GM12878 (cell line): Measurements from ENCODE around the gene PLXNC1. TPM values are rescaled to one million over a fixed set of nuclear protein-coding genes. Genes with fewer than 3 reads are reported as not detected.

Experiments used
- BCL3 ChIP-seq: IDR thresholded peaks from 2 replicates; pipeline ENCODE4 v1.6.1; 2011; ENCODE audit warnings: borderline replicate concordance, low read depth, mild to moderate bottlenecking, moderate library complexity, low read length; ENCODE audit not compliant: insufficient read depth, poor library complexity, severe bottlenecking
- CHD1 ChIP-seq: IDR thresholded peaks from 2 replicates; pipeline ENCODE4 v1.6.1; 2012; ENCODE audit warnings: low read depth, low read length, improper control_type of control experiment
- CHD2 ChIP-seq: IDR thresholded peaks from 2 replicates; pipeline ENCODE4 v1.6.1; 2011; ENCODE audit warnings: low read depth, low read length, improper control_type of control experiment, borderline replicate concordance
- EP300 ChIP-seq, 2 experiments: fragments of 150-350 bp in 1 of 2; IDR thresholded peaks; 2 replicates each; pipeline ENCODE4 v1.6.1; 2011 to 2012; ENCODE audit warnings: low read depth in 2 of 2, low read length in 2 of 2, borderline replicate concordance in 1 of 2, improper control_type of control experiment in 1 of 2, inconsistent platforms in 1 of 2; ENCODE audit not compliant: control insufficient read depth in 1 of 2
- FOXM1 ChIP-seq: IDR thresholded peaks from 2 replicates; pipeline ENCODE4 v1.6.1; 2012; ENCODE audit warnings: low read depth, mild to moderate bottlenecking, inconsistent platforms, low read length, moderate library complexity
- JUNB ChIP-seq: IDR thresholded peaks from 2 replicates; pipeline ENCODE4 v1.6.1; 2016; ENCODE audit warnings: antibody characterized with exemption, mild to moderate bottlenecking
- MTA3 ChIP-seq: IDR thresholded peaks from 2 replicates; pipeline ENCODE4 v1.6.1; 2012; ENCODE audit warnings: low read length, inconsistent platforms, borderline replicate concordance
- NFYB ChIP-seq: IDR thresholded peaks from 2 replicates; pipeline ENCODE4 v1.6.1; 2011; ENCODE audit warnings: low read depth, mild to moderate bottlenecking, low read length, improper control_type of control experiment, moderate library complexity; ENCODE audit not compliant: insufficient read depth
- NR2C2 ChIP-seq: IDR thresholded peaks from 2 replicates; pipeline ENCODE4 v1.6.1; 2011; ENCODE audit warnings: borderline replicate concordance, low read depth; ENCODE audit not compliant: control insufficient read depth, insufficient read length
- NR2F1 ChIP-seq: fragments of 450-650 bp; conservative IDR thresholded peaks from 2 replicates; pipeline ENCODE4 v1.6.1; 2017; ENCODE audit warnings: mild to moderate bottlenecking
- PAX8 ChIP-seq: fragments of 450-650 bp; IDR thresholded peaks from 2 replicates; pipeline ENCODE4 v1.6.1; 2017; ENCODE audit warnings: mild to moderate bottlenecking, moderate library complexity
- POLR2A ChIP-seq: IDR thresholded peaks from 2 replicates; pipeline ENCODE4 v1.6.1; 2011; ENCODE audit warnings: low read depth, mild to moderate bottlenecking, low read length
- RFX5 ChIP-seq: IDR thresholded peaks from 2 replicates; pipeline ENCODE4 v1.6.1; 2011; ENCODE audit warnings: low read depth, low read length, improper control_type of control experiment
- SMAD5 ChIP-seq: IDR thresholded peaks from 2 replicates; pipeline ENCODE4 v1.6.1; 2016; ENCODE audit warnings: antibody characterized with exemption, low read depth
- SMARCA5 ChIP-seq: fragments of 450-650 bp; IDR thresholded peaks from 2 replicates; pipeline ENCODE4 v1.6.1; 2017; ENCODE audit warnings: mild to moderate bottlenecking
- STAT3 ChIP-seq: IDR thresholded peaks from 2 replicates; pipeline ENCODE4 v1.6.1; 2011; ENCODE audit warnings: low read depth, low read length, improper control_type of control experiment
- TAF1 ChIP-seq: IDR thresholded peaks from 2 replicates; pipeline ENCODE4 v1.6.1; 2011; ENCODE audit warnings: mild to moderate bottlenecking, low read depth, low read length, borderline replicate concordance
- ZSCAN29 ChIP-seq: fragments of 450-650 bp; IDR thresholded peaks from 2 replicates; pipeline ENCODE4 v1.6.1; 2017; ENCODE audit warnings: mild to moderate bottlenecking, moderate library complexity
- polyA plus RNA-seq, 11 experiments: library from polyadenylated mRNA; depleted of rRNA in 4 of 11; unstranded in 6 of 11; stranded (reverse) in 5 of 11; fragments of >200 nt; fragmentation: Nextera tagmentation in 4 of 11; fragmentation: Illumina TruSeq in 1 of 11; extraction: Ambion mirVana in 4 of 11; extraction: Trizol in 1 of 11; gene quantifications; 1 replicate in 1 of 11; 2 replicates in 10 of 11; pipeline versions ENCODE4 v1.2.1 to v1.2.3, GENCODE V29; 2011 to 2016; ENCODE audit warnings: inconsistent platforms in 2 of 11, missing spikeins in 2 of 11, low read depth in 1 of 11
- total RNA-seq, 4 experiments: library from RNA; depleted of rRNA in 3 of 4; stranded (reverse); fragments of >200 nt in 3 of 4; fragmentation: Illumina TruSeq in 1 of 4; extraction: Trizol in 1 of 4; gene quantifications; 2 replicates each; pipeline versions ENCODE4 v1.2.1 to v1.2.3, GENCODE V29; 2013 to 2021
- TF ChIP-seq, protein P1 (sequence below): fragments of 450-650 bp; IDR thresholded peaks from 2 replicates; pipeline ENCODE4 v1.6.1; 2017; ENCODE audit warnings: mild to moderate bottlenecking, moderate library complexity
- TF ChIP-seq, protein P2 (sequence below), 3 experiments: IDR thresholded peaks in 2 of 3; conservative IDR thresholded peaks in 1 of 3; 2 replicates each; pipeline ENCODE4 v1.5.1; 2011; ENCODE audit warnings: low read depth in 3 of 3, low read length in 3 of 3, mild to moderate bottlenecking in 3 of 3, control low read depth in 2 of 3, moderate library complexity in 2 of 3, inconsistent platforms in 1 of 3, mixed read lengths in 1 of 3; ENCODE audit not compliant: control insufficient read depth in 2 of 3, insufficient read depth in 1 of 3; ENCODE audit errors: extremely low read depth in 1 of 3
- TF ChIP-seq, protein P3 (sequence below): IDR thresholded peaks from 2 replicates; pipeline ENCODE4 v1.6.1; 2012; ENCODE audit warnings: low read depth, low read length, improper control_type of control experiment

PLXNC1 gene
- total and polyA plus RNA-seq, 10 of the 15 experiments (the other 5 are each of a cell fraction or from before 2014, with no cell fraction given) = 5.2 to 41.2 (median 24.6) TPM

DNA sequence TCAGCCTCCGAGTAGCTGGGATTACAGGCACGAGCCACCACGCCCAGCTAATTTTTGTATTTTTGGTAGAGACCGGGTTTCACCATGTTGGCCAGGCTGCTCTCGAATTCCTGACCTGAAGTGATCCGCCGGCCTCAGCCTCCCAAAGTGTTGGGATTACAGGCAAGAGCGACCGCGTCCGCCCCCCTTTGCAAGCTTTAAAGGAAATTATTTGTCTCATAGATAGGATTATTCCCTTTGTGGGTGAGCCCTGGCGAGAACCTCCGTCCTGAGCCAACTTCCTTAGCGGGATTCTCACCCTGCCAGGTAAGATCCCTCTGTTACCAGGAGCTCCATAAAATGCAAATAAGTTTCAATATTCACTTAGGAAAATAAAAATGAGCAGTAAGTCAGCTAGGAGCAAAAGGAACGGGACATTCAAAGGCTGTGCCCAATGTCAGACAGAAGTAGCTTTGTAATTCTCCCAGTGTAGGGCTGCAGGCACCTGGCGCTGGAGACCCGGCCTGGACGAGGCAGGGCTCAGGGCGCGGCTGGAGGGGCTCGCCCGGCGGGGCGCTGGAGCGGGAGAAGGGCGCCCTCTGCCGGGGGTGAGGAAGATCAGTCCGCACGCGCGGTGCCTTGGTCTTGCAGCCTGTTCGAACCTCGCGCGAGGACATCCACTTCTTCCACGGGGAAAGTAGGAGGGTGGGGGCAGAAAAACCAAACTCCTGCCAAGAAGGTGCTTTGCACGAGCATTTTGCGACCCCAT lies 47.2 kb upstream of the PLXNC1 start (continued):
- TF ChIP-seq, protein P1, sequence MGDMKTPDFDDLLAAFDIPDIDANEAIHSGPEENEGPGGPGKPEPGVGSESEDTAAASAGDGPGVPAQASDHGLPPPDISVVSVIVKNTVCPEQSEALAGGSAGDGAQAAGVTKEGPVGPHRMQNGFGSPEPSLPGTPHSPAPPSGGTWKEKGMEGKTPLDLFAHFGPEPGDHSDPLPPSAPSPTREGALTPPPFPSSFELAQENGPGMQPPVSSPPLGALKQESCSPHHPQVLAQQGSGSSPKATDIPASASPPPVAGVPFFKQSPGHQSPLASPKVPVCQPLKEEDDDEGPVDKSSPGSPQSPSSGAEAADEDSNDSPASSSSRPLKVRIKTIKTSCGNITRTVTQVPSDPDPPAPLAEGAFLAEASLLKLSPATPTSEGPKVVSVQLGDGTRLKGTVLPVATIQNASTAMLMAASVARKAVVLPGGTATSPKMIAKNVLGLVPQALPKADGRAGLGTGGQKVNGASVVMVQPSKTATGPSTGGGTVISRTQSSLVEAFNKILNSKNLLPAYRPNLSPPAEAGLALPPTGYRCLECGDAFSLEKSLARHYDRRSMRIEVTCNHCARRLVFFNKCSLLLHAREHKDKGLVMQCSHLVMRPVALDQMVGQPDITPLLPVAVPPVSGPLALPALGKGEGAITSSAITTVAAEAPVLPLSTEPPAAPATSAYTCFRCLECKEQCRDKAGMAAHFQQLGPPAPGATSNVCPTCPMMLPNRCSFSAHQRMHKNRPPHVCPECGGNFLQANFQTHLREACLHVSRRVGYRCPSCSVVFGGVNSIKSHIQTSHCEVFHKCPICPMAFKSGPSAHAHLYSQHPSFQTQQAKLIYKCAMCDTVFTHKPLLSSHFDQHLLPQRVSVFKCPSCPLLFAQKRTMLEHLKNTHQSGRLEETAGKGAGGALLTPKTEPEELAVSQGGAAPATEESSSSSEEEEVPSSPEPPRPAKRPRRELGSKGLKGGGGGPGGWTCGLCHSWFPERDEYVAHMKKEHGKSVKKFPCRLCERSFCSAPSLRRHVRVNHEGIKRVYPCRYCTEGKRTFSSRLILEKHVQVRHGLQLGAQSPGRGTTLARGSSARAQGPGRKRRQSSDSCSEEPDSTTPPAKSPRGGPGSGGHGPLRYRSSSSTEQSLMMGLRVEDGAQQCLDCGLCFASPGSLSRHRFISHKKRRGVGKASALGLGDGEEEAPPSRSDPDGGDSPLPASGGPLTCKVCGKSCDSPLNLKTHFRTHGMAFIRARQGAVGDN = no peak
- TF ChIP-seq BCL3 (no peak), JUNB (no peak), STAT3 (no peak), CHD2 (0 out of 2 replicates have a peak, but pooled peaks have one; percentile 21), SMARCA5 (peak; percentile 86), TAF1 (no peak), SMAD5 (no peak), NFYB (no peak), FOXM1 (0 out of 2 replicates have a peak, but pooled peaks have one; percentile 36), ZSCAN29 (no peak), NR2C2 (no peak), EP300 (IDR thresholded peaks at IDR 0.05; ENCODE audit: borderline replicate concordance in 1 of 2, control insufficient read depth in 1 of 2, low read depth in 2 of 2, low read length in 2 of 2) (no peak), PAX8 (no peak), MTA3 (no peak), POLR2A (no peak), RFX5 (no peak), CHD1 (no peak), NR2F1 (no peak)
- TF ChIP-seq, protein P2, sequence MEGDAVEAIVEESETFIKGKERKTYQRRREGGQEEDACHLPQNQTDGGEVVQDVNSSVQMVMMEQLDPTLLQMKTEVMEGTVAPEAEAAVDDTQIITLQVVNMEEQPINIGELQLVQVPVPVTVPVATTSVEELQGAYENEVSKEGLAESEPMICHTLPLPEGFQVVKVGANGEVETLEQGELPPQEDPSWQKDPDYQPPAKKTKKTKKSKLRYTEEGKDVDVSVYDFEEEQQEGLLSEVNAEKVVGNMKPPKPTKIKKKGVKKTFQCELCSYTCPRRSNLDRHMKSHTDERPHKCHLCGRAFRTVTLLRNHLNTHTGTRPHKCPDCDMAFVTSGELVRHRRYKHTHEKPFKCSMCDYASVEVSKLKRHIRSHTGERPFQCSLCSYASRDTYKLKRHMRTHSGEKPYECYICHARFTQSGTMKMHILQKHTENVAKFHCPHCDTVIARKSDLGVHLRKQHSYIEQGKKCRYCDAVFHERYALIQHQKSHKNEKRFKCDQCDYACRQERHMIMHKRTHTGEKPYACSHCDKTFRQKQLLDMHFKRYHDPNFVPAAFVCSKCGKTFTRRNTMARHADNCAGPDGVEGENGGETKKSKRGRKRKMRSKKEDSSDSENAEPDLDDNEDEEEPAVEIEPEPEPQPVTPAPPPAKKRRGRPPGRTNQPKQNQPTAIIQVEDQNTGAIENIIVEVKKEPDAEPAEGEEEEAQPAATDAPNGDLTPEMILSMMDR (IDR thresholded peaks at IDR 0.05 in 2 of 3, conservative IDR thresholded peaks at IDR 0.05 in 1 of 3; ENCODE audit: control insufficient read depth in 2 of 3, extremely low read depth in 1 of 3, insufficient read depth in 1 of 3, low read depth in 3 of 3, low read length in 3 of 3) = peak; percentile 79 to 88 (median 83)
- TF ChIP-seq, protein P3, sequence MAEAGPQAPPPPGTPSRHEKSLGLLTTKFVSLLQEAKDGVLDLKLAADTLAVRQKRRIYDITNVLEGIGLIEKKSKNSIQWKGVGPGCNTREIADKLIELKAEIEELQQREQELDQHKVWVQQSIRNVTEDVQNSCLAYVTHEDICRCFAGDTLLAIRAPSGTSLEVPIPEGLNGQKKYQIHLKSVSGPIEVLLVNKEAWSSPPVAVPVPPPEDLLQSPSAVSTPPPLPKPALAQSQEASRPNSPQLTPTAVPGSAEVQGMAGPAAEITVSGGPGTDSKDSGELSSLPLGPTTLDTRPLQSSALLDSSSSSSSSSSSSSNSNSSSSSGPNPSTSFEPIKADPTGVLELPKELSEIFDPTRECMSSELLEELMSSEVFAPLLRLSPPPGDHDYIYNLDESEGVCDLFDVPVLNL = no peak
